Transverse colon (tissue), 4 donors: ENCODE data around the gene EED.

Experiments used
- EP300 ChIP-seq: sonication (generic); formaldehyde crosslinking; IDR thresholded peaks from one replicate; pipeline ENCODE4 v1.6.1; 2017; ENCODE audit warnings: antibody characterized with exemption, low read depth
- POLR2A ChIP-seq: fragments of 450-650 bp; IDR thresholded peaks from one replicate; pipeline ENCODE4 v1.6.1; 2016; ENCODE audit warnings: antibody characterized with exemption, mild to moderate bottlenecking, moderate library complexity
- POLR2AphosphoS5 ChIP-seq, 3 donors: sonication (generic); formaldehyde crosslinking; IDR thresholded peaks; one replicate each; pipeline ENCODE4 v1.6.1; 2016; ENCODE audit warnings: antibody characterized with exemption in 3 of 3
- TF ChIP-seq, protein P1 (sequence below), 5 experiments: fragments of 200-600 bp in 3 of 5; fragments of 450-650 bp in 2 of 5; sonication (generic) in 3 of 5; IDR thresholded peaks; 1 replicate in 2 of 5; 2 replicates in 3 of 5; pipeline ENCODE4 v1.5.1; 2016 to 2017; ENCODE audit warnings: antibody characterized with exemption in 5 of 5, inconsistent platforms in 3 of 5, mild to moderate bottlenecking in 2 of 5, moderate library complexity in 1 of 5

DNA sequence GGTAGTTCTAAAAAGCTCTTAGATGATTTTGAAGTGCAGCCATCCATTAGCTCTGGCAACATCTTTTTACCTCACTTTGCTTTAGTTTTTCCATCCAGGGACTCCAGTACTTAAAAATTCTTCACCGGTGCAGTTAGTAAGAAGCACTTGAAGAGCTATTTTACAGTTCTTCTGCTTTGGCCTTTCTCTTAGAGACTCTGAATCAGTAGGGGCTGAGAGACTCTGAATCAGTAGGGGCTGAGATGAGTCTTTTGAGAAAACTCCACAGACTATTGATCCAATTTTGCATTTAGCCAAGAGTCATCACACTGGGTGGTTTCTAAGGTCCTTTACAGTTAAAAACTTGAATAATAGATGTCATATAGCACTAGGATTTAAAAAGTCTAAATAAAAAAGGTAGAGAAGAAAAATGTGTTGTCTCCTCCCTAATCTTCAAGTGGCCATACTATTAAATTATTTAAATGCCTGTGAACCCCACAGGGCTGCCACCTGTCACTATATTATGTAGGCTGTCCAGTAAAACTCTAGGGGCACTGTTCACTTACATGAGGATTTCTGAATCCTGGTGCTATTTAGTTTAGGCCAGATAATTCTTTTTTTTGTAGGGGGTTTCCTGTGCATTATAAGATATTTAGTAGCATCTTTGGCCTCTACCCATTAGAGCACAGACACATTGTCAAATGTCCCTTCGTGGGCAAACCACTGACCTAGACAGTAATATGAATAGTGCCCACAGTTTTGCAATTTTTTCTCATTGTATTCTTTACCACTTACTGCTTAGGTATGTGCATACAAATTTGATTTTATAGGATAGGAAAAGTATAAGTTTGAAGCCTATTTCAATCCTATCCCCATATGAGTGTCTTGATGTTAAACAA is 31.2 kb downstream of the EED start:
- TF ChIP-seq, protein P1, sequence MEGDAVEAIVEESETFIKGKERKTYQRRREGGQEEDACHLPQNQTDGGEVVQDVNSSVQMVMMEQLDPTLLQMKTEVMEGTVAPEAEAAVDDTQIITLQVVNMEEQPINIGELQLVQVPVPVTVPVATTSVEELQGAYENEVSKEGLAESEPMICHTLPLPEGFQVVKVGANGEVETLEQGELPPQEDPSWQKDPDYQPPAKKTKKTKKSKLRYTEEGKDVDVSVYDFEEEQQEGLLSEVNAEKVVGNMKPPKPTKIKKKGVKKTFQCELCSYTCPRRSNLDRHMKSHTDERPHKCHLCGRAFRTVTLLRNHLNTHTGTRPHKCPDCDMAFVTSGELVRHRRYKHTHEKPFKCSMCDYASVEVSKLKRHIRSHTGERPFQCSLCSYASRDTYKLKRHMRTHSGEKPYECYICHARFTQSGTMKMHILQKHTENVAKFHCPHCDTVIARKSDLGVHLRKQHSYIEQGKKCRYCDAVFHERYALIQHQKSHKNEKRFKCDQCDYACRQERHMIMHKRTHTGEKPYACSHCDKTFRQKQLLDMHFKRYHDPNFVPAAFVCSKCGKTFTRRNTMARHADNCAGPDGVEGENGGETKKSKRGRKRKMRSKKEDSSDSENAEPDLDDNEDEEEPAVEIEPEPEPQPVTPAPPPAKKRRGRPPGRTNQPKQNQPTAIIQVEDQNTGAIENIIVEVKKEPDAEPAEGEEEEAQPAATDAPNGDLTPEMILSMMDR (IDR thresholded peaks at IDR 0.05) = no peak
- TF ChIP-seq POLR2AphosphoS5 (IDR thresholded peaks at IDR 0.05) (no peak), EP300 (no peak), POLR2A (no peak)
